HG03039 (cell line): ENCODE results near the gene KHK.

Source experiments
- ATAC-seq: cut with Tn5 transposase; IDR thresholded peaks from one replicate; pipeline ENCODE4 v1.9.1; 2021; ENCODE audit warnings: mild to moderate bottlenecking, moderate library complexity; ENCODE audit not compliant: unreplicated experiment

Gene KHK

GRCh38 chr2:27149570-27150405 is 63.2 kb downstream of the KHK start:
- no peak for ATAC-seq
